AG04450 (cell line): ENCODE measurements around the gene ITPK1. TPM values are rescaled to one million over a fixed set of nuclear protein-coding genes. Genes with fewer than 3 reads are reported as not detected.

Source experiments
- CTCF ChIA-PET: fragments of 300-600, 350-600 bp; formaldehyde crosslinking; extraction: SDS; loops from one replicate; lab custom pipeline; 2022; ENCODE audit warnings: antibody characterized with exemption, inconsistent platforms; lab: Charles Lee
- POLR2A ChIA-PET: fragments of 350-600 bp; formaldehyde crosslinking; extraction: SDS; loops from one replicate; lab custom pipeline; 2021; ENCODE audit warnings: antibody characterized with exemption, inconsistent platforms; lab: Yijun Ruan, JAX
- DNase-seq: peaks from one replicate; pipeline ENCODE4 v3.0.0-alpha.2; 2011; ENCODE audit warnings: low read depth, low spot score
- H3K27ac ChIP-seq: one replicate; pipeline ENCODE4 v1.5.1; 2012; ENCODE audit warnings: low read depth, low read length, control low read depth
- H3K27me3 ChIP-seq: one replicate; pipeline ENCODE4 v1.6.0; 2012; ENCODE audit warnings: low read length; ENCODE audit not compliant: control insufficient read depth, insufficient read depth
- H3K4me3 ChIP-seq: 2 replicates; pipeline ENCODE4 v1.5.1; 2011; ENCODE audit warnings: mild to moderate bottlenecking, low read depth, low read length, control low read depth
- H3K9me3 ChIP-seq: 2 replicates; pipeline ENCODE4 v1.5.1; 2012; ENCODE audit warnings: low read length; ENCODE audit not compliant: control insufficient read depth, insufficient read depth
- CTCF ChIP-seq: IDR thresholded peaks from 2 replicates; pipeline ENCODE4 v1.5.1; 2011; ENCODE audit warnings: low read depth, low read length, control low read depth, inconsistent platforms
- polyA plus RNA-seq: library from polyadenylated mRNA; depleted of rRNA; stranded (reverse); fragments of >200 nt; gene quantifications from 2 replicates; pipeline ENCODE4 v1.2.3, GENCODE V29; 2011

The ITPK1 gene
- polyA plus RNA-seq, 1 experiment = 13.6 TPM

- CTCF ChIA-PET = interaction anchor here (1.1 kb wide), 1 partner anchor 77 kb away, joined by 5 read pairs; no protein-coding TSS in a partner anchor
- no peak for DNase-seq
These were observed 78.9 kb downstream of the ITPK1 start for GRCh38 chr14:93036652-93037345.

GRCh38 chr14:93035917-93036651 is 79.6 kb downstream of the ITPK1 start:
- H3K9me3 ChIP-seq = no peaks in the 10 kb centered on the region
- no peak for TF ChIP-seq CTCF
- POLR2A ChIA-PET = no interaction called here
- H3K27ac ChIP-seq = no peak overlapping the region
- DNase-seq = no peak
- H3K27me3 ChIP-seq = no peaks in the 10 kb centered on the region
- no peak overlapping the region for H3K4me3 ChIP-seq
- CTCF ChIA-PET = no interaction called here

More at GRCh38 chr14:93036652-93037345, 78.9 kb downstream of the ITPK1 start:
- H3K4me3 ChIP-seq = no peak overlapping the region
- H3K27me3 ChIP-seq = no peaks in the 10 kb centered on the region
- H3K9me3 ChIP-seq = no peaks in the 10 kb centered on the region; the same call in 1 of the 2 replicates
- POLR2A ChIA-PET = no interaction called here
- H3K27ac ChIP-seq = peak overlapping the region; percentile 11
- no peak for TF ChIP-seq CTCF

GRCh38 chr14:93035585-93035916 is 80.2 kb downstream of the ITPK1 start:
- H3K27ac ChIP-seq = no peak overlapping the region
- no peaks in the 10 kb centered on the region for H3K27me3 ChIP-seq
- POLR2A ChIA-PET = no interaction called here
- no peaks in the 10 kb centered on the region for H3K9me3 ChIP-seq
- TF ChIP-seq CTCF = no peak
- DNase-seq = no peak
- CTCF ChIA-PET = no interaction called here
- no peak overlapping the region for H3K4me3 ChIP-seq

- TF ChIP-seq CTCF = no peak
These were observed 81.1 kb downstream of the ITPK1 start for GRCh38 chr14:93034671-93034994.

GRCh38 chr14:93033983-93034670 is 81.6 kb downstream of the ITPK1 start:
- no peak overlapping the region for H3K27ac ChIP-seq
- H3K9me3 ChIP-seq = no peaks in the 10 kb centered on the region
- TF ChIP-seq CTCF = peak; percentile 48
- H3K4me3 ChIP-seq = no peak overlapping the region
- CTCF ChIA-PET = no interaction called here
- DNase-seq = no peak
- POLR2A ChIA-PET = no interaction called here
- no peaks in the 10 kb centered on the region for H3K27me3 ChIP-seq

More at GRCh38 chr14:93034671-93034994, 81.1 kb downstream of the ITPK1 start:
- ChIA-PET CTCF (no interaction called here), POLR2A (no interaction called here)
- Histone ChIP-seq H3K27ac (no peak overlapping the region), H3K27me3 (no peaks in the 10 kb centered on the region), H3K9me3 (no peaks in the 10 kb centered on the region), H3K4me3 (no peak overlapping the region)
- DNase-seq = no peak
